Stimulated activated CD4-positive, alpha-beta T cell treated with anti-CD3 and anti-CD28 coated beads, TNF-alpha, amount 100 ng/mL, for 24 hours (primary cell): Measurements from ENCODE around the gene ABTB2.
"Not testable (repeated sequence)": the region's sequence is repeated elsewhere in the genome, so short reads cannot be mapped to it uniquely, and the experiment has no call there.

Experiments
- DNase-seq, 3 experiments: peaks; one replicate each; pipeline ENCODE4 v3.0.0-alpha.2; 2020; ENCODE audit warnings: low read depth in 3 of 3

Gene ABTB2

DNA sequence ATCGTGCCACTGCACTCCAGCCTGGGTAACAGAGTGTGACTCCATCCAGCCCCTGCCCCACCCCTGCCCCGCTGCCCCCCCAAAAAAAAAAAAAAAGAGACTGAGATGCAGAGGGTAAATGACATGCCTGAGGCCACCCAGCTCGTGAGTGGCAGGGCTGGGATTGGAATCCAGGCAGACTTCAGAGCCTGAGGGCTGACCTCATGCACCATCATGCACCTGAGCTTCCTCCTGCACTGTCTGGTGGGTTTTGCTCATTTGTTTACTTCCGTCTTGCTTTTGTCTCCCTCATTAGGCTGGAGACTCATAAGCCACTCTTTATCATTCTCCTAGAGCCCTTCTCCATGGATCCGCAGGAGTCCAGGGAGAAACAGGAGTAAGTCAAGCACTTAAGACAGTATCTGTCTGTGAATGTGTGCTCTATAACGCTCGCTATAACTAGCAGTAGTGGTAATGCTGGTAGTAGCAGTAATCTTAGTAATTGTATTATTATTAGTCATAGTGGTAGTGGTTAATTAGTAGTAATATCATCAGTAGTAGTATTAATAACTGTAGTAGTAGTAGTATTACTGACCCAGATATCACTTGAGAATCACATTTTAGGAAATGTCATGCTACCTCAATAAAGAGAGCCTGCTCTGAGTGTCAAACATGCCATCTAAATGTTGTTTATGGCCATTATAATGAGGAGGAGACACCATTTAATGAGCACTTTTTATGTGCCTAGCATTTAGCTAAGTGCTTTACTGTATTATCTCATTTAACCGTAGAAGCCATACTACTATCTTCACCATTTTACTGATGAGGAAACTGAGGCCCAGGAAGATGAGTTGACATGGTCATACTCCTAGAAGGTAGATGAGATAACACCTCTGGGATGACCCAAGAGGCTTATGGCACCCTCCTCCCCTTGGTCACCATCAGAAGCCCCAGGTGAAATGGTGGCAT lies 167.3 kb downstream of the ABTB2 start:
- DNase-seq, result no peak

DNA sequence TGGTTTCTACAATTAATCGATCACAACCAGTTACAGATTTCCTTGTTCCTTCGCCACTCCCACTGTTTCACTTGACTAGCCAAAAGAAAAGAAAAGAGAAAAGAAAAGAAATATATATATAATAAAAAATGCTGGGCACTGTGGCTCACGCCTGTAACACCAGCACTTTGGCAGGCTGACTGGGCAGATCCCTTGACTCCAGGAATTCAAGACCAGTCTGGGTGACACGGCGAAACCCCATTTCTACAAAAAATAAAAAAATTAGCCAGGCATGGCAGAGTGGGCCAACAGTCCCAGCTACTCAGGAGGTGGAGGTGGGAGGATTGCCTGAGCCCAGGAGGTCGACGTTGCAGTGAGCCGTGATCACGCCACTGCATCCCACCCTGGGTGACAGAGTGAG lies 168.6 kb downstream of the ABTB2 start:
- DNase-seq, result no peak

DNA sequence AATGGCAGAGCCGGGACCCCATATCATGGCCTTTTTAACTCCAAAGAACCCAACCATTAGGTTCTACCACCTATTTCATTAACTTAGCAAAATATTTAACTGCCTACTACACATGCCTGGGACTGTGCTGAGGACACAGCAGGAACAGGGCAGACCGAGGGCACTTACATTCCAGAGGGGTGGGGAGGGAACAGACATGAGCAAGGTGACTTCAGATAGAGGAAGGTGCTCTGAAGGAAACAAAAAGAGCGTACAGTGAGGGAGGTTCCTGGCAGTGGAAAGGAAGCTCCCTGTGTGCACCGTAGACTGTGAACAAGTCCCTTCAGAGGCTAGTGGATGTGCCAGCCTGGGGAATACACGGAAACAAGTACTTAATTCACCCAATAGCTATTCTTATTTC lies 169.6 kb downstream of the ABTB2 start:
- no peak for DNase-seq

DNA sequence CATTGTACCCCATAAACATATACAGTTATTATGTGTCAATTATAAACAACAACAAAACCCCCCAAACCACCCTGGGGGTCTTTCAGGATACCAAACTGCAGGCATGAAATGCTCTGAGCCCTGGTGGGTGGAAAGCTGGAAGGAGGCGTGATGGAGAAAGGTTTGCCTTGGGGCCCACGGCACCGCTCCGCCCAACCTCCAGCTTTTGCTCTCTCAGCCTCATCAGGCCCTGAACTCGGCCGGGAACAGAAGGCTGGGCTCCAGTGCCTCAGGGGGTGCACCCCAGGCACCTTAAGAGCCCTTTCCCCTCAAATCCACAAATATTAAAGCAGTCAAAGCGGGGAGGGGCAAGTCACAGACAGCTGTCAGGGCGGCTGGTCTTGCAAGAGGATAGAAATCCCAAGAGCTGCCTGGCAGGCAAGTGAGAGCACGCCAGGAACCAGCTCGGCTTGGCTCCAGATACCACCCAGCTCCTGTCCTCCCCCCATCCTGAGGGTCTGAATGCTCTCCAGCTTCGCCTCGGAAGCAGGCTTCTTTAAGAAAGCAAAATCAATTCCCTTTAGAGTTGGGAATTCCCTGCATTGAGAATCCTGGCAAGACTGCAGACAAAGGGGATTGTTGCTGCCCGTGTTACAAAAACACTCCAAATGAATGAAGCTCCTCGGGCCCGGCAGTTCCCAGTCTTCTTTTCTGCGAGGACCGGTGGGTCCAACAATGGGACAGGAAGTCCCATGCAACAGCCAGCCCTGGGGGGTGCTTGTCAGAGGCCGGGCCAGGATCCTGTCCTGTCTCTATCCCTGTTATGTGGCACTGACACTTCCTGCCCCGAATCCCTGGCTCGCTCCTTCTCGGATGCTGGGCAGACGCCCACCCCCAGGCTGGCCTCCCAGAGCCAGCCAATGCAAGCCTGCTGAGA lies 171.6 kb downstream of the ABTB2 start:
- DNase-seq, result no peak

DNA sequence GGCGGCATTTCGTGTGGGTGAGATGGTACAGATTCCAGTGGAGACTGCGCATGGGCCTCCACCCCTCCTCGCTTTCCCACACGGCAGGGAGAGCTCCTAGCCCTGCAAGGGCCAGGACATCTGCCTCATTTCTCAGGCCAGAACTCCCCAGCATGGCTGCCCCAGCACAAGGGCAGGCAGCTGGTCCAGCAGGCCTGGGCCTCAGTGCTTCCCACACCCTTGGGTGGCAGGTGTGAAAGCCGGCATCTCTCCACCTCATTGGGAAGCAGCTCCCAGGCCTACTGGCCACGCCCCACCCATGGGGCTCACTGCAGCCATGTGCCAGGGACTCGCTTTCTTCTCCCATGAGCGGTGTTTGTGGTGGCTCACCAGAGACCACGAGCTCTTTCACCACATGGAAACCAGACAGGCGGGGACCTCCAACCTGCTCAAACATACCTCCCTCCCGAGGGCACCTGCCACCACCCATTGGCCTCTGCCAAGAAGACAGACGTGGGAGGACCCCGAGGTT lies 173.2 kb downstream of the ABTB2 start:
- DNase-seq, result no peak

DNA sequence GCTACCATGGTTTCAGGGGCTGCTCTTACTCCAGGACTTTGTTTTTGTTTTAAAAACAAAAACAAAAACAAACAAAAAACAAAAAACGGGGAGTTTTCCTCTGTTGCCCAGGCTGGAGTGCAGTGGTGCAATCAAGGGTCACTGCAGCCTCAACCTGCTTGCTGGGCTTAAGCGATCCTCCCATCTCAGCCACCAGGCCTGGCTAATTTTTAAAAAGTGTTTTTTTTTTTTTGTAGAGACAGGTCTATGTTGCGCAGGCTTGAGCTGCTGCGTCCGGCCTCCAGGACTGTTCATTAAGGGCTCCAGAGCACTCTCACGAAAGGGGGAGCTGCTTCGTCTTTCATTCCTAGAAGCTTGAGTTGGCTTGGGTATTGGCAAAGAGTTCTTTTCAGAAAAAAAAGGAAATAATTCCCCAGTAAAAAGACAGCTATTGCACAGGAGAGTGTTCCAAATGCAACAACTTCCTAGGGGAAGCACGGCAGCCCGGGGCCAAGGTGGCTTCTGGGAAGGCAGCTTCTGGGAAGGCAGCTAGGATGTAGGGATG lies 173.9 kb downstream of the ABTB2 start:
- DNase-seq, result no peak

DNA sequence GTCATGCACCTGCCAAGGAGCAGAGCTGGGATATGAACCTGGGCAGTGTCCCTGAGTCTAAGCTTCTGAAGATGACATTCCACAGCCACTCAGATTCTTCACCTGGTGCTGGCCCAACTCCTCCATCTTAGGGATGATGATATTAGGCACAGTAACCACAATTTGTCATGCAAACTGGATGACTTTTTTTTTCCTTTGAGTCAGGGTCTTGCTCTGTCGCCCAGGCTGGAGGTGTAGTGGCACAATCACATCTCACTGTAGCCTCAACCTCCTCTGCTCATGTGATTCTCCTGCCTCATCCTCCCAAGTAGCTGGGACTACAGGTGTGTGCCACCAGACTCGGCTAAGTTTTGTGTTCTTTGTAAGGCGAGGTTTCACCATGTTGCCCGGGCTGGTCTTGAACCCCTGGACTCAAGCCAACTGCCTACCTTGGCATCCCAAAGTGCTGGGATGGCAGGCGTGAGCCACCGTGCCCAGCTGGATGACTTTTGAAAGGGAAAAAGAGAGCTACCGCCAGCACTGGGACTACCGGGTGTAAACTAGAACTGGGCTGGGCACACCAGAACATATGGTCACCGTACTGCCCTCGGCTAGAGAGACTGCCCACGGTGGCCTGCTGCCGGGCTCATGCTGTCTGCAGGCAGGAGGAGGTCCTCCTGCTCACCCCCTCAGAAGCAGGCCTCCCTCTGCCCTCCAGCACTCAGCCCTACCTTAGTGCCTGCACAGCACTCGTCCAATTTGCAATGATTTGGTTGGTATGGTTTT lies 174.7 kb downstream of the ABTB2 start:
- no peak for DNase-seq

DNA sequence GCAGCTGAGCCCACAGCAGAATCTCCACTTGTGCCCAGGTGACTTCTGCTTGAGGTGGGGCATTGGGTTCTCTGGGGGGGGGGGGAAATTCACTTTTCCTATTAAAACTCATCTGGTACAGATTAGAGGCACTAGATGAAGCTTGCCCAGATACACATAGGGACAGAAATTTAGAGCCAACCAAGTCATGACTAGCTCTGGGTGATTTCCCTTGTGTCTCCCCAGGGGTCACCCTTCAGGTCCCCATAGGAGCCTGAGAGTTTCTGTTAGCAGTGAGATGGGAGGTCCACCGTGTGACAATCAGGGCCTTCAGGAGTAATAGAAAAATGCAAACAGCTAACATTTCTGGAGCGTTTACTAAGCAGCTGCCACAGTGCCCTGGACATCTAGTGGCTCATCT lies 175.4 kb downstream of the ABTB2 start:
- no peak for DNase-seq

DNA sequence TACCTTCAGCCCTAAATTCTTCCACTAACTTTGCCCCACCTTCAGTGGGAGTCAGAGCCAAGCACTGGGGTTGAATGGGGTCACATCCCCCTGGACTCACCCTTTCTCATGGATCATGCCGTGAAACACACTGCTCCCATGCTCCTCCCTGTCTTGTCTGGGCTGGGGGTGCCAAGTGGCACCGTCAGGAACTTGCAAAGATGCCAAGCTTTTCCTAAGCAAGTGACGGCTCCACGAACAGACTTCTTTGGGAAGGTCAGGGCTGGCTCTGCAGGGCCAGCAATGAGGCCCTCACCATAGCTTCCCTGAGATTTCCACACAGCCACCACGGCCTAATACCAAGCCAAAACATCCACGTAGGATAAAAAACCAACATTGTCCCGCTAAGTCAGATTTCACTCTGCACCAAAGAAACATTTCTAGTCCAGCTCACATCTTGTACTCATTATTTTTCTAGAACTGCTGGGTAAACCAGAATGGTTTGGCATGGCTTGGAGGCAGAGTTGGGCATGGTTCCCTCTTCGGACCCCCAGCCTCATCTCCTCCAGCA lies 175.9 kb downstream of the ABTB2 start:
- DNase-seq, result no peak

DNA sequence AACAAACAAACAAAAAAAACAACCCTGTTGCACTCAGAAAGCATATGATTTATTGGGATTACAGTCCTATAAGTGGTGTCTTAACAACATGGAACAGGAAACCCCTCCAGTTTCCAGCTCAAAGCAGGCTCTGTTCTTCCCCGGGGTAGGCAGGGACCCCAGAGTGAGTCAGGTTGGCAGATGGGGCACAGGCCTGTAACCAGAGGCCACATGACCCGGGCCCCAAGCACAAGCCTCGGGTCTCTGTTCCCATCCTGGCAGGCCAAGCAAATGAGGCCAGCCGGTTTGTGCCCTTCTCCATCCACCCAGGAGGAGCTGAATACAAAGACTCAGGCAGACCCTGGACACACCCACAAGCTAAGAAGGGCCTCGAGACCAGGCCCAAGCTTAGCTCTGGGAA lies 176.6 kb downstream of the ABTB2 start:
- DNase-seq, result no peak

DNA sequence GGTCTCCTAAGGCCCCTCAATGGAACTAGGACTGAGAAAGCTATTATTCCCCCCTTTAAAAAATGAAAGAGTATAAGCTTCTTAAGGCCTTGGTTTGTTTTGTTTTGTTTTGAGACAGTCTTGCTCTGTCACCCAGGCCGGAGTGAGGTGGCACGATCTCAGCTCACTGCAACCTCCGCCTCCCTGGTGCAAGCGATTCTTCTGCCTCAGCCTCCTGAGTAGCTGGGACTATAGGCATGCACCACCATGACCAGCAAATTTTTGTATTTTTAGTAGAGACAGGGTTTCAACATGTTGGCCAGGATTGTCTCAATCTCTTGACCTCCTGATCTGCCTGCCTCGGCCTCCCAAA lies 177.0 kb downstream of the ABTB2 start:
- DNase-seq, result not testable (repeated sequence)

DNA sequence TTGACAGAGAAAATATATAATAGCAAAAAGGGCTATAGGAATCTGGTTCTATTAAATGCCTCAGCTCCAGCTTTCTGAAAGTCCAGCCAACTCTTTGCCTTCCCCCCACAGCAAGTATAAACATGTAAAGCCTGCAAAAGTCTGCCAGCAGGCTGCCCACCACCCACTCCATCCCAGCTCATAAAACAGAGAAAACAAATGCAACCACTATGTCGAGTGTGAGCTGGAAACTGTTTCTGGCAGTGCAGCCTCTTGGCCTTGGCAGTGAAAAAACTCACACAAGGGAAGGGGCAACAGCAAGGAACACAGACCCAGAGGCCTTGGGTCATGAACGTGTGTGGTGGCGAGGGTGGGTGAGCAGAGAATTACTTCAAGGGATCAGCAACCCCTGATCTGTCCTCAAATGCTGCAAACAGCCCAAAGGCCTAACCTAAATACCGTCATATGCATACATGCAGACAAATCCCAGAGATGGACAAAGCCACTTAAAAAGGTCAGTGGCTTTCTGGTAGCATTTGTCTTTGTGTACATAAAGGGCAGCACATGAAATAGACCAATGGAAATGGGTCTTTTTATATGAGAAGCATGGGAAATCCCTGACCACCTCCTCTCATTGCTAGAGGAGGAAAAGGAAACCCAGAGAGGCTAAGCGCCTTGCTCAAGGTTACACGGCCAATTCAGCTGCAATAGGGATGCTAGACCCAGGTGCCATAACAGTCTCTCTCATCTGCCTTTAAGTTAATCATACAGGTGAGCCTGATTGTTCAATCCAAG lies 177.6 kb downstream of the ABTB2 start:
- DNase-seq, result no peak

DNA sequence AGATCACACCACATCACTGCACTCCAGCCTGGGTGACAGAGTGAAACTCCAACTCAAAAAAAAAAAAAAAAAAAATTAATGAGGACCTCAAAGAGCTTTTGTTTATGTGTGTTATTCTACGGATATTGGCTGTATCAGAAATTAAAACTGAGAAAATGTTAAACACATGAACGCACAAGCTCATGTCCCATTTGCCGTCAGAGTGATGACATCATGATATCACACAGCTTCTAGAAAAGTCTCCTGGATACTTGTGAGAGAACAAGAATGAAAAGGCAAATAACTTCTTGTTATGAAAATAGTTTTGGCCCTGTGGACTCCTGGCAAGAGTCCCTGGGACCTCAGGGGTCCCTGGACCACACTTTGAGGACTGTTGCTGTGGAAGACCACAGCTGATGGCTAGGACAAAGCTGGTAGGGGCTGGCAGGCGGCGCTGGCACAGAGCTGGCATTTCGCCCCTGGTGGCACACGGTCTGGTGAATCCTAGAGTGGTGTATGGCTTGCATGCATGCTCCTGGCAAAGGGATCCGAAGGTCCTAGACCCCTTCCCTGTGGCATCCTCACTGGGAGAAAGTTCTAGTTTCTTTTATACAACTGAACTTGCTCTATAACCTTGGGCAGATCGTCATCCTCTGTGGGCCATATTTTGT lies 178.7 kb downstream of the ABTB2 start:
- DNase-seq, result no peak

DNA sequence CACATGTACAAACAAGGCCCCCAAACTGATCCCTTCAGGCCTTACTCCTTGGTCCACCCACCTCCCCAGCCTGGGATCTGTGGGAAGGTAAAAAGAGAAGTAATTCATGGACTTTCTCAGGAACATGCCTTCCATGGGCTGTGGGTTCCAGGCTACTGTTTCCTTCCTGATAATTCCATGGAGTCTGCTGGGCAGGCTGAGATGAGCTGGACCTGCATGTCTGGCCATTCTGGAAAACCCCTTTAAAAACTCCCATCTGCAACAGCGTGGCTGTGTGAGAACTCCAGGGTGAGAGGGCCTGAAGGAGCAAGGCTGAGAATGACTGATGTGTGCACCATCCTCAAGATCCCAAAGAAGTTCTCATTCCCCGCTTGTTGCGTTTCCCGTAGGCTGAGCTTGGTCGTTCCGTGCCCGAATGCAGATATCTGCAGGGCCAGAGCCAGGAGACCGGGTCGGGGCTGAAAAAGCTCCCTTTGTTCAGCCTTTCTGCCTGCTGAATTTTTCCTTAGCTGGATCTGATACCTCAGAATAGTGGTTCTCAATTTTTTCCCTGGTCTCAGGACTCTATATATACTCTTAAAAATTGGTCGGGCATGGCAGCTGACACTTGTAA lies 179.5 kb downstream of the ABTB2 start:
- DNase-seq, result no peak

DNA sequence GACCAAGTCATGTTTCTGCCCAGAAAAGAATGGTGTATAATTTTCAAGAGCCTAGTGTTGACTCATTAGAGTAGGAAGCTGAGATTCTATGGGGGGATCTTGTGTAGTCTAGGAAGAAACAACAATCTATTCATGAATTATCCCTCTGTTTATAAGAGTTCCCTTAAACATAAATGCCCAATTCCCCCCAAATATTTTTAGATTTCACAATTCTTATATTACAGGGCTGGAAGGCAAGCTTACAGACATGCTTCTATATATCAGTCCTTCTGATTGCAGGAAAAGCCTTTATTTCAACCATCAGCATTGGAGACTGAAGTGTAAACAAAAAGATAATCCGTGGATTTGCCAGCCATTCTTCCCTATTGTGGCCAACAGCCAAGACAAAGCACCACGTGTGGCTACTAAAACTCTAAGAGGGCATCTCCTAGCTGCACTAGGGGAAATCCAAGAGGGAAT lies 181.0 kb downstream of the ABTB2 start:
- DNase-seq, result no peak

DNA sequence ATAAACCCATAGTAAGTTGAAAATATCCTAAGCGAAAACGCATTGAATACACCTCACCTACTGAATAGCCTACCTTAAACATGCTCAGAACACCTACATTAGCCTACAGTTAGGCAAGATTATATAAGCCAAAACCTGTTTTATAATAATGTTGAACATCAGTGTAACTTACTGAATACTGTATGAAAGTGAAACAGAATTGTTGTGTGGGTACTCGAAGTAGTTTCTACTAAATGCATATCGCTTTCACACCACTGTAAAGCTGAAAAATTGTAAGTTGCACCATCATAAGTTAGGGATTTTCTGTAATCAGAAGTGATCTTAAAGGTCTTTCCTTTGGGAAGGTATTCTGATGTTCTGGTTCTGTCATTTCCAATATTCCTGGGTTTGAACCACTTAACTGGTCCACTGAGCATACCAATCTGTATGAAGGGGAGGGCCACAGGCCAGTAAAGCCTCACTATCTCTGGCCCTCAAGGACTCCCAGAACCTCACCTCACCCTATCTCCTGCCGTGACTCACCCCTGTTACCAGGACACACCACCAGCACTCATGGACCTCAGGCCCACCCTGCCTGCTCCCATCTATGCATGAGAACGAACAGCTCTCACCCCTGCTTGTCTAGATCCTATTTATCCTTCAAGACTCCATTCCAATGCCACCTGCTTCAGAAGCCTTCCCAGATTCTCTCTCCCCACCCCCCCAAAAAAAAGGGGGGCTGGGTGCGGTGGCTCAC lies 182.4 kb downstream of the ABTB2 start:
- DNase-seq, result no peak

DNA sequence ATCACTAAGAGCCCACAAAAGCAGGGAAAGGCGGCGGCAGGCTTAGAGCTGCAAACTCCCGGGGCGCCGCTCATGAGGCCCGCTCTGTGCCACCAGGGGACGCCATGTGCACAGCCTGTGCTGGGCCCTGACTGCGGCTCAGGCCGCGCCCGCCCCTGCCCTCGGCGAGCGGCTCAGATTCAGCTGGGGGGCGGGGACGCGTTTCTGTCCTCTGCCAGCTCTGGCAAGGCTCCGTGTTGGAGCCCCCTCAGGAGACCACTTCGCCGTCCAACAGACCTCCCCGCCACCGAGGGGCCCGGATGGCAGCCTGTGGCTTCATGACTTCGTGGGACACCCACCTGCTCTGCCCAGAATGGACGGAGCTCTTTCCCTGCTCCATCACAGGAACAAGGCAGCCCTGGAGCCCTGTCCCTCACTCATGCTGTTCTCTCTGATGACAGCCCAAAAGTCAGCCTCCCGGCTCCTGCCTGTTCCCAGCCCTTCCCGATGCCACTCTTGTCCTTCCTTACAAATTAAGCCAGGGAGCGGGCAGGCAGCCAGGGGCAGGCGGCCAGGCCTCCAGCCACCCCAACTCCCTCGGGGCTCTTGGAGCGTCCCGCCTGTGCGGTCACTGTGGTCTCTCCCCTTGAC lies 183.3 kb downstream of the ABTB2 start:
- peak; percentile 66 to 83 (median 68) for DNase-seq

DNA sequence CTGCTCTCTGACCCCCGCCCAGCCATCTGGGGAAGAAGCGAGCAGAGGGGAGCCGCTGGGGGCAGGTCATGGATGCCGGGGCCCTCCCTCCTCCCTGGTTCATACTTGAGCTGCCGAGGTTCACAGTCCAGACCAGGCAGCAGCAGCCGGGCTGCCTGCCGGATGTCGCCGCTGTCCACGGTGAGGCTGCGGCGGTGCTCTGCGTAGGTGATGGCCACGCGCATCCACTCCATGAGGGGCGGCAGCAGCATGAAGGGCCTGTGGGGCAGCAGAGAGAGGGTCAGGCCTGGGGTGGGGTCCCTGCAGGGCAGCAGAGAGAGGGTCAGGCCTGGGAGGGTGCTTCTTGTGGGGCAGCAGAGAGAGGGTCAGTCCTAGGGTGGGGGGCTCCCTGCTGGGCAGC lies 184.8 kb downstream of the ABTB2 start:
- DNase-seq, result no peak
